ENCODE data around the gene MYL7. TPM values are rescaled to one million over a fixed set of nuclear protein-coding genes. Genes with fewer than 3 reads are reported as not detected.

The MYL7 gene
- total RNA-seq, 1 experiment from 2014 or later: 5.7 TPM

- no peak overlapping the region for H2BK5ac ChIP-seq (ENCODE audit: insufficient read length, low read length)
- H3K36me3 Mint-ChIP-seq (ENCODE audit: insufficient read depth in 1 of 3, low read depth in 3 of 3): no peaks in the 10 kb centered on the region
- DNase-seq: no peak
- no peaks in the 10 kb centered on the region for H3K4me1 ChIP-seq (ENCODE audit: insufficient read depth, low read length)
- no peak overlapping the region for H4K91ac ChIP-seq (ENCODE audit: insufficient read length, low read depth, low read length)
- H2BK120ac ChIP-seq (ENCODE audit: low read depth, low read length, poor library complexity, severe bottlenecking): no peak overlapping the region
- no peak overlapping the region for H3K27ac Mint-ChIP-seq
- no peak overlapping the region for H2BK15ac ChIP-seq (ENCODE audit: low read depth, low read length)
- no peak overlapping the region for H3K23ac ChIP-seq (ENCODE audit: insufficient read length, low read depth, low read length)
- H3K4ac ChIP-seq (ENCODE audit: low read depth, low read length): no peak overlapping the region
- no peak overlapping the region for H3K4me2 ChIP-seq (ENCODE audit: insufficient read depth, insufficient read length, low read length)
- H3K4me1 Mint-ChIP-seq: peaks cover 9 to 12% of the 10 kb centered on the region in 2 experiments; a peak in 3 of 4 replicates
- no peak overlapping the region for H2AK5ac ChIP-seq (ENCODE audit: insufficient read length, low read length)
- no peak overlapping the region for H2BK12ac ChIP-seq (ENCODE audit: insufficient read length, low read depth, low read length)
- H3K4me3 Mint-ChIP-seq: no peak overlapping the region
- no peak overlapping the region for H2AFZ ChIP-seq (ENCODE audit: low read length)
- H3K23me2 ChIP-seq (ENCODE audit: insufficient read length, low read depth, low read length, poor library complexity, severe bottlenecking): no peaks in the 10 kb centered on the region
- H2BK20ac ChIP-seq (ENCODE audit: low read depth, low read length, poor library complexity, severe bottlenecking): no peak overlapping the region
- no peak overlapping the region for H3K18ac ChIP-seq (ENCODE audit: insufficient read length, low read depth, low read length)
- H4K5ac ChIP-seq (ENCODE audit: insufficient read length, low read depth, low read length): no peak overlapping the region
- no peaks in the 10 kb centered on the region for H3K9me3 ChIP-seq (ENCODE audit: control insufficient read depth, low read depth, low read length)
- no peaks in the 10 kb centered on the region for H4K20me1 ChIP-seq (ENCODE audit: control insufficient read depth, insufficient read depth, insufficient read length)
- H3K79me2 ChIP-seq (ENCODE audit: insufficient read depth, low read length): no peaks in the 10 kb centered on the region
- no CpG with 5 or more reads among the region's 14 CpGs for WGBS (ENCODE audit: extremely low coverage, insufficient read length, low lambda C conversion rate)
- H3K9ac ChIP-seq (ENCODE audit: extremely low read depth, insufficient read length, low read length): no peak overlapping the region
- no peak overlapping the region for H4K8ac ChIP-seq (replicated peaks; ENCODE audit: insufficient read length, low read depth, low read length)
- H3T11ph ChIP-seq (ENCODE audit: low read length): no peak overlapping the region
- no peak overlapping the region for H3K27ac ChIP-seq (ENCODE audit: insufficient read length, low read depth, low read length)
- H3K9me3 Mint-ChIP-seq: peaks cover 0 to 2% of the 10 kb centered on the region in 2 experiments; a peak in 1 of 5 replicates
- H3K27me3 ChIP-seq (ENCODE audit: insufficient read depth, low read length): 0 out of 2 replicates have a peak, but pooled peaks cover 2% of the 10 kb centered on the region
- no peak overlapping the region for H3K56ac ChIP-seq (ENCODE audit: insufficient read length, low read depth, low read length)
- no peak overlapping the region for H3K14ac ChIP-seq (ENCODE audit: insufficient read depth, low read length)
- H3K27me3 Mint-ChIP-seq (ENCODE audit: low read depth): peaks cover 11% of the 10 kb centered on the region
- no peaks in the 10 kb centered on the region for H3K79me1 ChIP-seq (ENCODE audit: insufficient read depth, low read depth, low read length, poor library complexity, severe bottlenecking)
- TF ChIP-seq CTCF (conservative IDR thresholded peaks at IDR 0.05): no peak
Measured at GRCh38 chr7:44189993-44190872, 49.1 kb upstream of the MYL7 start.

All from H9 (cell line).